ENCODE data around the gene PPP1R27.

The PPP1R27 gene

DNA sequence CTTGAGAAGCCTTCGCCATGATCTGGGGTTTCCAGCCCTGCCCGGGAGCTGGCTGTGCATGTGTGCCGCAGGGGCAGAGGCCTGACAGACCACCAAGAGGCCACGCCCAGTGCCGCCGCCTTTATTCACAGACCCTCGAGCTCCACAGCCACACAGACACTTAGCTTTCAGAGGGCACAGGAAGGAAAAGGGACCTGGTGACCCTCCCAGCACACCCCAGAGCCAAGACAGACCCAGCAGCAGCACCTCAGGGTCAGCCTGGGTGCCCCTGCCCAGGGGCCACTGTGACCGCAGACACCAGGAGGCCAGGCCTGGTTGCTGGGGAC is 12.6 kb downstream of the PPP1R27 start:
- FAIRE-seq (no peak), DNase-seq (ENCODE audit: low spot score) (no peak)

DNA sequence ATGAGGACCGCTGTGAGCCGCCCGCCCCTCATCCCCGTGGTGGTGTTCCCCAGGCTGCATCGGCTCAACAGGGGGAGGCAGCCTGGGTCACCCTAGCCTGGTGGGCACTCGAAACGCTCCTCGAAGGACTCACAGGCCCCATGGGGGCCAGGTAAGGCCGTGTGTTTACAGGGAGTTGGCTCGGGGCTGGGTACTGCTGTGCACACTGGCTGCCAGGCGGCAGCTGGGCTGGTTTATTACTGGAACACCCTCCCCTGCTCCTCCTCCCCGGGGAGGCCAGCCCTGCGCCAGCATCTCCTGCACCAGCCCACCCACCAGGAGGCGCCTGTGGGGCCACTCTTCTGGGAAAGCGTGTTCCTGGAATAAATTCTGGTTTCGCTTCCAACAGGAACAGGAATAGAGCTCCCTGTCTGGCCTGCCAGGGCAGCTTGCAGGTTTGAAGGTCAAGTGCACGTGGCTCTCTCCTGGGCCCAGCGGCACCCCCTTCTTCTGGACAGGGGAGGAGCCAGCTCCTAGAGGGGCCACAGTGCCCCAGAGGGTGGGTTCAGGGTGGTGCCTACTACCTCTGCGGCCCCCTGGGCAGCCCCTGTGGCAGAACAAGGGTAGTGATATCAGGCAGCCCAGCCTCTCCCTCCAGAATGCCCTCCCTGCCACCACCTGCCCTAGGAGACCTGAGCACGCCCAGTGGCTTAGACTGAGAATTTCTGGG is 13.1 kb downstream of the PPP1R27 start:
- FAIRE-seq: no peak
- peak; percentile 40 for DNase-seq (ENCODE audit: low spot score)

DNA sequence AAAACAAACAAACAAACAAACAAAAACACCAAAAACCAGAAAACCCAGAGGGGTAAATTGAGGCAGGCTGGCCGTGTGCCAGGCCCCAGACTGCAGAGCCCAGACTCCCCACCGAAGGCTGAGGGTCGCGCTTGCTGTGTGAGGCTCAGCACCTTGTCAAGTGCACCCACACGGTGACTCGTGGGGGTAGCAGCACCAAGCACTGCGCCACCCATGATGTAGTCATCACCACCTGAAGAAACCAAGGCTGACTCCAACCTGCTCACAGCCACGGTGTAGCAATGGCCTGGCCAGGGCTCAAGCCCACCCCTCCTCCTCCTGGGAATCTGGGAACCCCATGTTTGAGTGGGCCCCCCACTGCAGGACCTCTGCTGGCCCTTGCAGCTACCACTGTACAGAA is 13.7 kb downstream of the PPP1R27 start:
- no peak for DNase-seq (ENCODE audit: low spot score)
- no peak for FAIRE-seq

DNA sequence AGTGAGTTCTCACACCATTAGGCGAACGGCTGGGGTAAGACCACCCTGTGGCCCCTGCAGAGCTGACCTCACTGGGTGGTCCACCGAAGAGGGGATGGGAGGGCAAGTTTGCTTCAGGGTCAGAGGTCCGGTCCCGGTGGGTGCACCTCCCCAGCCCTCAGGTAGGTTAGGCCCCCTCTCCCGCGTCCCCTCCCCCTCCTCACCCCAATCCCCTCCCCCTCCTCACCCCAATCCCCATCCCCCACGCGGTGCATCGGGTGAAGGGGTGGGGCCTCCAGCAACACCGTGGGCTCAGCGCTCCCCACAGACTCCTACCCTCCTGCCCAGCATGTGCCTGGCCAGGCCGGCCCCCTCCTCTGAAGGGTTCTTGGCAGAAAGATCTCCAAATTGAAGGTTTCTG is 15.1 kb downstream of the PPP1R27 start:
- no peak for DNase-seq (ENCODE audit: low spot score)
- no peak for FAIRE-seq

DNA sequence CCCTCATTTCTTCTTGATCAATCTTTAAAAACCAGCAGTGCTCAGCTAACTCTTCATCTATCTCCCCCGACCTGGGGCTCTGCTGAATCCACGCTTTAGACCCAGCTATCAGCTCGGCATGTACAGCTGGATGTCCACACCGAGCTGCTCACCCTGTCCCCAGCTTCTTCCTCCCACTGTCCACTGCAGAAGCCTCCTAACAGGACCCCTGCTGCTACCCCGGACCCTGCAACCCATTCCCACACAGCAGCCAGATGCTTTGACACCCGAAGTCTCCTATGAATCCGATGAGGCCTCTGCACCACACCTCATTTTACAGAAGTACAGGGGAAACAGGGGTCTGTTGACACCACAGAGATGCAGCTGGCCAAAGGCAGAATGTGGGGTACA is 17.1 kb downstream of the PPP1R27 start:
- no peak for DNase-seq (ENCODE audit: low spot score)
- no peak for FAIRE-seq

DNA sequence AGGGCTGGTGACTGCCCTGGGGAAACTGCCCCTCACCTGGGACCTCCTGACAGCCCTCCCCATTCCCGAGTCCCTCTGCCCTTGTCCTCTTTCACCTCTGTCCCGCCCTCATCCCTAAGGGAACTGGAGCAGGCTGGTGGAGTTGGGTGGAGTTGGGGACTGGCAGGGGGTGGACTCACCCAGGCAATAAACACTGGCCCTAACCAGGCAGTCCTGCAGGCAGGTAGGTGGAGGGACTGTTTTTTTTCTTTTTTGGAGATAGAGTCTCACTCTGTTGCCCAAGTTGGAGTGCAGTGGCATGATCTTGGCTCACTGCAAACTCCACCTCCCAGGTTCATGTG is 19.2 kb downstream of the PPP1R27 start:
- FAIRE-seq: no peak

DNA sequence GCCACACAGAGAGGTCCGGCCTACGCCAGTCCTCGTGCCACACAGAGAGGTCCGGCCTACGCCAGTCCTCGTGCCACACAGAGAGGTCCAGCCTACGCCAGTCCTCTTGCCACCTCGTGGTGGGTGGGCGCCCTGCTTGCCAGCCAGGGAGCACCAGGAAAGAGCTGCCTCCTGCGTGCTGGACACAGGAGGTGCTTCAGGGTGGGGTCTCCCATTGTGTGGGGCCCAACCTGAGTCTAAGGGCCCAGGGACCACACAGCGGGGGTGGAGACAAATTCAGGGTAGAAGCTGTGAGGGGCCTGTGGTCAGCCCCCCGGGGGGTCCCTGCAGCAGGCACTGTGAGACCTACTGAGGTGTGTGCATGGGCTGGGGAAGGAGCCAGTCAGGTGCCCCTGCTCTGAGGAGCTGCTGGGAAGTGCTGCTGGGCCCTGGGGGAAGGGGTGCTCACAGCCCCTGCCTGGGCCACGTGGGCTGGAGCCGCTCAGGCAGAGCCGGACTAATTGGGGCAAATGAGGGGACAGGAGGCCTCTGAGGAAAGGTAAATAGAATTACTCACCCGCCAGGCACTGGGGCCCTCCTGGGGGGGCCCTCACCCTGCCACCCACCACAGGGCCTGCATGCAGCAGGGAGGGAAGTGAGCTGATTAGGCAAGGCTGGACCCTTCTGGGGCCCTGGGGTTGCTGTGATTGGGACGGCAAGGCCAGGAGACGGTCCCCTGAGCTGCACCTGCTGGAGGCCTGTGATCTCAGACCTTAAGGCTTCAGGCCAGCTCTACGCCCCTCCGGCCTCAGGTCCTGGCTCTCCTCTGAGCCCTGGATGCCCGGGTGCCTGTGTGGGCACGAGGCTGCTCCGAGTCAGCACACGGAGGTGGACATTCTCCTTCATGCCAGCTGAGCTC is 19.9 kb downstream of the PPP1R27 start:
- FAIRE-seq (no peak), DNase-seq (ENCODE audit: low spot score) (no peak)

More for the DNA sequence above, 19.2 kb downstream of the PPP1R27 start:
- DNase-seq (ENCODE audit: low spot score): no peak

DNA sequence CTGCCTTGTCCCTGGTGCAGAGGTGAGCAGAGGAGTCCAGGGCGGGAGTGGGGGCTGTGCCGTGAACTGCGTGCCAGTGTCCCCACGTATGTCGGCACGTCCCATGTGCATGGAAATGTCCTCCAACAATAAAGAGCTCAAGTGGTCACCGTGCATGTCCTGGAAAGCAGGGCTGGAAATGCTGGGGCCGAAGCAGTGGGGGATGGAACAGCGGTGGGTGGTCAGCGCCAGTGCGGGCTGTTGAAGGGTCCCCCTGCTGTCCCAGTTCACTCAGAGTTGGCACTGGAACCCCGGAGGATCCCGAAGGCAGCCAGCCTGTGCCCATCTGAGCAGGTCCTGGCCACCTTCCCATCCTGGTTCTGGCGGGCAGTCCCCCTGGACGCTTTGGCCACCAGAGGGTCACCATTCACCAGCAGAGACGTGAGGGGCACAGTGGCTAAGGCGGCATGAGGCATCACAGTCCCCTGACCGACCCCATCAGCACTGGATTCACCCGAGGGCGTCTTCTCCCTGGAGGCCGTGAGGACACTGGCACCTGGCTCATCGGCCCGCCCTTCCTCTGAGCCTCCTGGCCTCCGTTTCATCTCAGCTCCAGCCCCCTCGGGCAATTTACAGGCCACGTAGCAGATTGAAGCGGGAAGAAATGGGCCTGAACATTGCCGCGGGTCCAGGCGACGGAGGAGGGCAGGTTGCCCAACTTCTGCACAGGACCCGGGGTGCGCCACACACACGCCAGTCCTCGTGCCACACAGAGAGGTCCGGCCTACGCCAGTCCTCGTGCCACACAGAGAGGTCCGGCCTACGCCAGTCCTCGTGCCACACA is 20.8 kb downstream of the PPP1R27 start:
- DNase-seq (ENCODE audit: low spot score) (no peak), FAIRE-seq (no peak)

DNA sequence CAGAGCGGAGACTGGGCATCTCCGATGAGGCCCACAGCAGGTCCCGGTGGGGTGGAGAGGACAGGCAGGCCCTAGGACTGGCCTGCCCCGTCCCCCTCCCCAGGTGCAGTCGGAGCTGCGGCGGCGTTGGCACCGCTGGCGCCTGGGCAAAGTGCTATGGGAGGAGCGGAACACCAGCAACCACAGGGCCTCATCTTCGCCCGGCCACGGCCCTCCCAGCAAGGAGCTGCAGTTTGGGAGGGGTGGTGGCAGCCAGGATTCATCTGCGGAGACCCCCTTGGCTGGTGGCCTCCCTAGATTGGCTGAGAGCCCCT is 21.5 kb downstream of the PPP1R27 start:
- FAIRE-seq: no peak
- no peak for DNase-seq (ENCODE audit: low spot score)

DNA sequence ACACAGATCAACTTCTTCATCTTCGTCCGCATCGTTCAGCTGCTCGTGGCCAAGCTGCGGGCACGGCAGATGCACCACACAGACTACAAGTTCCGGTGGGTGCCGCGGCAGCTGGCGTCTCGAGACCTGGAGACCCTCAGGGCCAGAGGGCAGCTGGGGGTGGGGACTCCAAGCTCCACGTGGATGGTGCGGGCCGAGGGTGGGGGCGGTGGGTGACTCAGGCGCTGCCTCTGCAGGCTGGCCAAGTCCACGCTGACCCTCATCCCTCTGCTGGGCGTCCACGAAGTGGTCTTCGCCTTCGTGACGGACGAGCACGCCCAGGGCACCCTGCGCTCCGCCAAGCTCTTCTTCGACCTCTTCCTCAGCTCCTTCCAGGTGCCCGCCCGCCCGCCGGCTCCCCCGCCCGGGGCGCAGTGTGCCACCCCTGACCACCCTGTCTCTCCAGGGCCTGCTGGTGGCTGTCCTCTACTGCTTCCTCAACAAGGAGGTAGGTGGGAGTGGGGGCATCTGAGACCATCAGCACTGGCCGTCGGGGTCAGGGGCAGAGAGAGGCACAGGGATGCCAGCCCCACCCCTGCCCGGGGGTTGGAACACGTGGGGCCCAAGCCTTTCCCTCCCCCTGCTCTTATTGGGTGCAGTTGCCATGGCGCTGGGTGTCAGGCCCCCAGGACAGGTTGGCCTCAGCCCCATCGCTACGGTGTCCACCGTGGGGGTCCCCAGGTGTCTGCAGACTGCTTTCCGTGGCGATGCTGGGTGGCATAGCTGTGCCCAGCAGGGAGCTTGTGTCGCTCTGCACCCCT is 22.1 kb downstream of the PPP1R27 start:
- no peak for FAIRE-seq
- no peak for DNase-seq (ENCODE audit: low spot score)

DNA sequence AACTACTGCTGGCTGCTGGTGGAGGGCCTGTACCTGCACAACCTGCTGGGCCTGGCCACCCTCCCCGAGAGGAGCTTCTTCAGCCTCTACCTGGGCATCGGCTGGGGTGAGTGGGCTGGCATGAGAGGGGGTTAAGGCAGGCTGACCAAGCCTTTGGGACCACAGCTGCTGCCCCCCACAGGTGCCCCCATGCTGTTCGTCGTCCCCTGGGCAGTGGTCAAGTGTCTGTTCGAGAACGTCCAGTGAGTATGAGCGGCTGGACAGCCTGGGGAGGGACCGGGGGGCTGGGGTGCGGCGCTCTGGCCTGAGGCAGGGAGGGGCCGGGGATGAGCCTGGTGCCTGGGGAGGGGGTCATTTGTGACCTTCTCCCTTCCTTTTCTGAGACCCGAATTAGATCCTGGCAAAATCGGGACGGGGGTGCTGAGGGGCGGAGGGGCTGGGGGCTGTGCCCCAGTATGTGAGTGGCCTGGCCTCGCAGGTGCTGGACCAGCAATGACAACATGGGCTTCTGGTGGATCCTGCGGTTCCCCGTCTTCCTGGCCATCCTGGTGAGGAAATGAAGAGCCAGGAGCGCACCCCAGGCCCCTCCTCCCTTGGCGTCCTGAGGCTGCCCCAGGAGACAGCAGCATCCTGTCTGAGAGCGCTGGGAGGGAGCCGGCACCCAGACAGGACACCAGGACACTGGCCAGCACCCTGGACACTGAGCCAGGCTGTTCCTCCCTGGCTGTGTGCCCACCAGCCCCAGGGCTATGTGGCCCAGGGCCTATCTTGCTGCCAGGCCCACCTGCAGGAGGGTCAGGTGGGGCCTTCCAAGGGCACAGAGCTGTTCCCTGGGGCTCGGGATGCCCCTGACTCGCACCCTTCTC is 22.9 kb downstream of the PPP1R27 start:
- DNase-seq (ENCODE audit: low spot score) (no peak), FAIRE-seq (no peak)

DNA sequence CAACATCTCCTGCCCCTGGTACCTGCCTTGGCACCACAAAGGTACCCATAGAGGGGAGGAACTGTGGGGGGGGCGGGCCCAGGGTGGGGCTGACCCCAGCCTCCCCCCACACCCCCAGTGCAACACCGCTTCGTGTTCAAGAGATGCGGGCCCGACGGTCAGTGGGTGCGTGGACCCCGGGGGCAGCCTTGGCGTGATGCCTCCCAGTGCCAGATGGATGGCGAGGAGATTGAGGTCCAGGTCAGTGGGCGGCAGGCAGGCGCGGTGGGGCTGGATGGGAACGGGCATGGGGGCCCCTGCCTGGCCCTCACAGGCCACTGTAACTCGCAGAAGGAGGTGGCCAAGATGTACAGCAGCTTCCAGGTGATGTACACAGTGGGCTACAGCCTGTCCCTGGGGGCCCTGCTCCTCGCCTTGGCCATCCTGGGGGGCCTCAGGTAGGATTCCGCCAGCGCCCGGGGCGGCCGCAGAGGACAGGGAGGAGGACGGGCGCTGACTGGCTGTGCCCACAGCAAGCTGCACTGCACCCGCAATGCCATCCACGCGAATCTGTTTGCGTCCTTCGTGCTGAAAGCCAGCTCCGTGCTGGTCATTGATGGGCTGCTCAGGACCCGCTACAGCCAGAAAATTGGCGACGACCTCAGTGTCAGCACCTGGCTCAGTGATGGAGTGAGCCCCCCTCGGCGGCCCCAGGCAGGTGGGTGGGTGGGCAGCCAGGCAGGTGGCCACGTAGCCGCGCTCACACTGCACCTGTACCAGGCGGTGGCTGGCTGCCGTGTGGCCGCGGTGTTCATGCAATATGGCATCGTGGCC is 23.8 kb downstream of the PPP1R27 start:
- DNase-seq (ENCODE audit: low spot score): no peak
- FAIRE-seq: no peak

DNA sequence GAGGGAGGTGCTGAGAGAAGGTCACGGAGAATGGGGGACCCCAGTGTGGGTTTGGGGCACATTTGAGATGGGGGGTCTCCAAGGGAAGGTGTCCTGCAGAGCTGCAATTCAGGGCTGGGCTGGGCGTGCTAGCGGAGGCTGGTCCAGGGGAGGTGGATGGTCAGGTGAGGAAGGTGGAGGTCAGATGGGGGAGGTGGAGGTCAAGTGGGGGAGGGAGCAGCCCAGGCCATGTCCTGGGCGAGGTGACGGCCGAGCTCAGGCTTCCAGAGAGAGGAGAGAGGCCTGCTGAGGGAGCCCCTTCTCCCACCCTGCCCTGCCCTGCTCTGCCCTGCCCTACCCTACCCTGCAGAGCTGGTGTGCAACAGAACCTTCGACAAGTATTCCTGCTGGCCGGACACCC is 24.4 kb downstream of the PPP1R27 start:
- FAIRE-seq (no peak), DNase-seq (ENCODE audit: low spot score) (no peak)

DNA sequence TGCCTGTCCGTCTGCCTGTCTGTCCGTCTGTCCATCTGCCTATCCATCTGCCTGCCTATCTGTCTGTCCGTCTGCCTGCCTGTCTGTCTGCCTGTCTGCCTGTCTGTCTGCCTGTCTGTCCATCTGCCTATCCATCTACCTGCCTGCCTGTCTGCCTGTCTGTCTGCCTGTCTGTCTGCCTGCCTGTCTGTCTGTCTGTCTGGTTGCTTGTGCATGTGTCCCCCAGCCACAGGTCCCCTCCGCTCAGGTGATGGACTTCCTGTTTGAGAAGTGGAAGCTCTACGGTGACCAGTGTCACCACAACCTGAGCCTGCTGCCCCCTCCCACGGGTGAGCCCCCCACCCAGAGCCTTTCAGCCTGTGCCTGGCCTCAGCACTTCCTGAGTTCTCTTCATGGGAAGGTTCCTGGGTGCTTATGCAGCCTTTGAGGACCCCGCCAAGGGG is 25.3 kb downstream of the PPP1R27 start:
- no peak for DNase-seq (ENCODE audit: low spot score)
- no peak for FAIRE-seq

DNA sequence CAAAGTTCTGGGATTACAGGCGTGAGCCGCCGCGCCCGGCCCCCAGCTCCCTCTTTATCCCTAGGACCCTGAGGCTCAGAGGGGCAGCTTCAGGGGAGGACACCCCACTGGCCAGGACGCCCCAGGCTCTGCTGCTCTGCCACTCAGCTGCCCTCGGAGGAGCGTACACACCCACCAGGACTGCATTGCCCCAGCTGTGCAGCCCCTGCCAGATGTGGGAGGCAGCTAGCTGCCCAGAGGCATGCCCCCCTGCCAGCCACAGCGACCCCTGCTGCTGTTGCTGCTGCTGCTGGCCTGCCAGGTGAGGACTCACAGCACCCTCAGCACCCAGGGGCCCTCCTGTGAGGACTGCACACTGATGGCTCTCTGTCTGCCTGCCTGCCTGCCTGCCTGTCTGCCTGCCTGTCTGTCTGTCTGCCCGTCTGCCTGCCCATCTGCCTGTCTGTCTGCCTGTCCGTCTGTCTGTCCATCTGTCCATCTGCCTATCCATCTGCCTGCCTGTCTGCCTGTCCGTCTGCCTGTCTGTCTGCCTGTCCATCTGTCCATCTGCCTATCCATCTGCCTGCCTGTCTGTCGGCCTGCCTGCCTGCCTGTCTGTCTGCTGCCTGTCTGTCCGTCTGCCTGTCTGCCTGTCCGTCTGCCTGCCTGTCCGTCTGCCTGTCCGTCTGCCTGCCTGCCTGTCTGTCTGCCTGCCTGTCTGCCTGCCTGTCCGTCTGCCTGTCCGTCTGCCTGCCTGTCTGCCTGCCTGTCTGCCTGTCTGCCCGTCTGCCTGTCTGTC is 25.9 kb downstream of the PPP1R27 start:
- no peak for DNase-seq (ENCODE audit: low spot score)
- no peak for FAIRE-seq

DNA sequence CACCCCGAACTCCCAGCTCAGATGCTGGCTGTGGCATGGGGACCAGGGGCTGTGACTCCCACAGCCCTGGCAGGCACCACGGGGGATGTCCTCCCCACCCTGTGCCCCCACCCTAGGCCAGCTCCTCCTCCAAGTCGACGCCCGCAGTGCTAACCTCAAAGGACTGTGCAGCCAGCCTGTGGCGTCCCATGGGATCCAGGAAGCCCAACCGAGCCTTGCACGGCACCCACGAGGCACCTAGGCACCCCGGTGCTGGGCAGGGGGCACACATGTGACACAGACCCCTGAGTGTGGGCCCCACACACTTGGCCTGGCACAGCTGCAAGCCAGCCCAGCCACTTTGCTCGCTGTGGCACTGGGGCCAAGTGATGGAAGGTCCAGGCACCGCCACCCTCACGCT is 27.0 kb downstream of the PPP1R27 start:
- DNase-seq (ENCODE audit: low spot score): no peak
- FAIRE-seq: no peak

DNA sequence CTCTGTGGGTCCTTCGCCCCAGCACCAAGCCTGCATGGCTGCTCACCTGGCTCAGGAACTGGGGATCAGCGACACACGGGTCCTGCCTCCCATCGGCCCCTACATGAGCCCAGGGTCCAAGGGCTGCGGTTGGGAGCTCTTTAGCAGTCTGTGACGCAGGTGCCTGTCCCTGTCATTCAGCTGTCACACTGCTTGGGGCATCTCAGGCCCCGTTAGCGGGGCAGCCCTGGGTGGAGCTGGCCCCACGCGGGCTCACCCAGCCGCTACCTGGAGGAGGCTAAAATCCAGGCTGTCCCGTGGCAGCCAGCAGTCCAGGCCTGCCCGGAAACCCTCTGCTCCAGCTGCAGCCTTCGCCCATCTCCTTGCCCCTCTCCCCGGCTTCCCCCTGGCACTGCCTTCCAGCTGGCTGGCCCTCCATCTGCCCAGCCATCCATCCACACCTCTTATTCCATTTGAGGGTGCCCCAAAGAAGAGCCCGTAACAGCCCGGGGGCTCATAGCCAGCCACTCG is 27.6 kb downstream of the PPP1R27 start:
- DNase-seq (ENCODE audit: low spot score) (no peak), FAIRE-seq (no peak)

DNA sequence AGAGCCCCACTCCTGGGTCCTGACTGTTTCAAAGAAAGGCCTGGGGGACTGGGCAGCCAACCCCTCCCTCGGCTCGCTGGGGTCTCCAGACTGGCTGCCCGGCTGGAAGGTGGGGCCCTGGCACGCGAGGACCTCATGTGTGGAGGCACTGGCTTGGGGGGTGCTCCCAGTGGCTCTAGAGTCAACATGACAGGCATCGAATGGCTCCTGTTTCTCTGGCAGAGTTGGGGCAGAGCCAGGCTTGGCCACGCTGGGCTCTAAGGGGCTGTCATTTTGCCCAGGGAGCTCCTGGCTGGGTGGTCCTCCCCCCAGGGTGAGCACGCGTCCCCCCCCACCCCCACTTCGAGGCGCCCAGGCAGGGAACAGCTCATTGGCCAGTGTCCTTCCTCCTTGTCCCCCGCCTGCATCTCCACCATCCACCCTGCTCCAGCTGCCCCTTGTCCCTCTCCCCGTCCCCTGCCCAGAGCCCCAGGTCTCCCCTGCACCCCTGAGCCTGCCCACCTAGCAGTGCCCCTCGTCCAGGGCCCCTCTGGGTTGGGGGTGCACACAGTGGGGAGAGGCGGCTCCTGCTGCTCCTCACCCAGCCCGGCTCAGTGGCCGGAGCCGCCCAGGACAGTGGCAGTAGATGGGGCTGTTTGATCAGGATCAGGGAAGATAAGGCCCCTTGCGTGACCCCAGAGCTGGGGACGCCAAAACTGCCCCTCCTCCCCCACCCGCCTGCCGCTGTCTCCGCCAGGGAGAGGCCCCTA is 28.2 kb downstream of the PPP1R27 start:
- FAIRE-seq (no peak), DNase-seq (ENCODE audit: low spot score) (no peak)
